ENCODE data around the gene TRPM8.

Gene TRPM8

GRCh38 chr2:234050455-234051135 is 133.4 kb downstream of the TRPM8 start, which contains the start of gene SPP2:
Gene SPP2 (plus strand): TSS chr2:234050702. CDS start chr2:234050787, 85 bp downstream.
- DNase-seq: no peak

- no peak for DNase-seq
Observed at GRCh38 chr2:234051374-234052070, 134.3 kb downstream of the TRPM8 start.

- DNase-seq: no peak
Observed at GRCh38 chr2:234058881-234059280, 141.7 kb downstream of the TRPM8 start.

GRCh38 chr2:234060236-234060635 is 143.1 kb downstream of the TRPM8 start:
- DNase-seq: no peak

- DNase-seq: no peak
Observed at GRCh38 chr2:234061624-234062257, 144.6 kb downstream of the TRPM8 start.

- DNase-seq: no peak
Observed at GRCh38 chr2:234066587-234066986, 149.4 kb downstream of the TRPM8 start.

All from fibroblast of skin of back (primary cell).